Mucosa of gallbladder (tissue), 1 donor: ENCODE measurements around the gene SDR39U1. TPM values are rescaled to one million over a fixed set of nuclear protein-coding genes. Genes with fewer than 3 reads are reported as not detected.
"Not testable (repeated sequence)": the region's sequence is repeated elsewhere in the genome, so short reads cannot be mapped to it uniquely, and the experiment has no call there.

Source experiments
- DNase-seq: peaks from one replicate; pipeline ENCODE4 v3.0.0-alpha.2; 2020; ENCODE audit warnings: low spot score
- total RNA-seq: library from RNA; stranded (reverse); gene quantifications from one replicate; pipeline ENCODE4 v1.2.1, GENCODE V29; 2021
- donor health status: DM: no; HTN: no; CAD: no.

The SDR39U1 gene, protein sequence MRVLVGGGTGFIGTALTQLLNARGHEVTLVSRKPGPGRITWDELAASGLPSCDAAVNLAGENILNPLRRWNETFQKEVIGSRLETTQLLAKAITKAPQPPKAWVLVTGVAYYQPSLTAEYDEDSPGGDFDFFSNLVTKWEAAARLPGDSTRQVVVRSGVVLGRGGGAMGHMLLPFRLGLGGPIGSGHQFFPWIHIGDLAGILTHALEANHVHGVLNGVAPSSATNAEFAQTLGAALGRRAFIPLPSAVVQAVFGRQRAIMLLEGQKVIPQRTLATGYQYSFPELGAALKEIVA
- 64.8 TPM for total RNA-seq

DNA sequence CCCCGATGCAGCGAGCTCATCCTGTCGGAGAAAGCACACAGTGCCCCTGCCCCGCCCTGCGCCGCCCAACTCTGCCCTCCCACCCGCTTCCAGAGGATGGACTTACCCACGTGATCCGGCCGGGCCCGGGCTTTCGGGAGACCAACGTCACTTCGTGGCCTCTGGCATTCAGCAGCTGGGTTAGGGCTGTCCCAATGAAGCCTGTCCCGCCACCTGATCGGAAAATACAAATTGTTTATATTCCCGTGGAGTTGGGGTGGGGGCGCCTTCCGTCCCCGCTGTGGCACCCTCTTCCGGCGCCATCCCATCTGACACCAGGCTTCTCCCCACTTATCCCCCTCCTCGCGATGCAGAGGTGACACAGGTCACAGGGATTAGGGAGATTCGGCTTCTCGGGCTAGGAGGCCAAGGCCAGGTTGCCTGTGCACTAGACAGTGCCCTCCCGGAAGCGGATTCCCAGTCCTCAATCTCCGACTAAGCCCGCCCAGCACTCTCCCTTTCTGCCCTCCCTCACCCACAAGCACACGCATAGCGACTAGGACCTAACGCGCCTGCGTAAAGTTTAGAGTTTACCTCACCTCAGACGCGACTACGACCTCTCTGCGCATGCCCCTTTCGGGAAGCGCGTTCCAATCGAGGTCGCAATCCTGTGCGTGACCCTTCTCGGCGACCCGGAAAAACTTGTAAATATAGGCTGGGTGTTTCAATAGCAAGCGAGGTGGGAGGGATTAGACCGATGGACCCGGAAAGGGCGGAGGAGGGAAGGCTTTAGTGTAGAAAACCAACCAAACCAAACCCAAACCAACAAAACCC lies at the start of gene SDR39U1:
SDR39U1 (minus strand) TSS at position 537 of the 813 bp plus-strand sequence; CDS start at position 530, 7 bp downstream.
- peak; percentile 99 for DNase-seq

DNA sequence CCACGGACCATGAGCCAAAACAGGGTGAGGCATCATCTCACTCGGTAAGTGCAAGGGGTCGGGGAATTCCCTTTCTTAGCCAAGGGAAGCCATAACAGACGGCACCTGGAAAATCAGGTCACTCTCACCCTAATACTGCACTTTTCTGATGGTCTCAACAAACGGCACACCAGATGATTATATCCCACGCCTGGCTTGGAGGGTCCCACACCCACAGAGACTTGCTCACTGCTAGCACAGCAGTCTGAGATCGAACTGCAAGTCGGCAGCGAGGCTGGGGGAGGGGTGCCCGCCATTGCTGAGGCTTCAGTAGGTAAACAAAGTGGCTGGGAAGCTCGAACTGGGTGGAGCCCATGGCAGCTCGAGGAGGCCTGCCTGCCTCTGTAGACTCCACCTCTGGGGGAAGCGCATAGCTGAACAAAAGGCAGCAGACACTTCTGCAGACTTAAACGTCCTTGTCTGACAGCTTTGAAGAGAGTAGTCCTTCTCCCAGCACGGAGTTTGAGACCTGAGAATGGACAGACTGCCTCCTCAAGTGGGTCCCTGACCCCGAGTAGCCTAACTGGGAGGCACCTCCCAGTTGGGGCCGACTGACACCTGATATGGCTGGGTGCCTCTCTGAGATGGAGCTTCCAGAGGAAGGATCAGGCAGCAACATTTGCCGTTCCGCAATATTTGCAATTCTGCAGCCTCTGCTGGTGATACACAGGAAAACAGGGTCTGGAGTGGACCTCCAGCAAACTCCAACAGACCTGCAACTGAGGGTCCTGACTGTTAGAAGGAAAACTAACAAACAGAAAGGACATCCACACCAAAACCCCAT lies 49.2 kb upstream of the SDR39U1 start:
- not testable (repeated sequence) for DNase-seq

DNA sequence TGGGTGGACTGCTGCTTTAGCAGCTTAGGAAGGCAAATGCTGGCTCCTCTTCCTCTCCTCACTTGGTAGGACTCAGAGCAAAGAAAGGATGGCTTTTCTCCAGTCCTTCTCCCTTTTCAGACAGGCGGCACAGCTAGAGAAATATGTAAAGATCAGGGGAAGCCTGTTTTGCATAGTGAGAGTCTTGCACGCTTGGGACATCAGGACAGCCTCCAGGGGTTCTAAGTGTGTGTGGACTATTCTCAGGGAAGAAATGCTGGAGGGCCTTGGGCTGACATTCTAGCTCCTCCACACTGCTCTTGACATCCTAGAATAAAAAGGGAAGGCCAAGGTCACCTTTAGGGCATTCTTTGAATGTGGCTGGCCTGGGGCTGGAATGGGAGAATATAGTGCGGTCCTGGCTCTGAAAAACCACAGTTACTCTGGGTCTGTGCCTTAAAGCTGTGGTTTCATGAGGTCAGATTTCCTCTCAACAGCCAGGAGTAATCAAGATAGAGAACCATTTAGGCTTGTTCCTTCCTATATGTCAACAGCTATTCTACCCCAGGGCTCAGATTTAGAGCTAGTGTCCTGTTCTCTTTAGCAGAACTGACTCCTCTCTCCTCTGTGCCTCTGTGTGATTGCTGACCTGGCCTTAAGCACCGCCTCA lies 41.2 kb upstream of the SDR39U1 start:
- DNase-seq = no peak

DNA sequence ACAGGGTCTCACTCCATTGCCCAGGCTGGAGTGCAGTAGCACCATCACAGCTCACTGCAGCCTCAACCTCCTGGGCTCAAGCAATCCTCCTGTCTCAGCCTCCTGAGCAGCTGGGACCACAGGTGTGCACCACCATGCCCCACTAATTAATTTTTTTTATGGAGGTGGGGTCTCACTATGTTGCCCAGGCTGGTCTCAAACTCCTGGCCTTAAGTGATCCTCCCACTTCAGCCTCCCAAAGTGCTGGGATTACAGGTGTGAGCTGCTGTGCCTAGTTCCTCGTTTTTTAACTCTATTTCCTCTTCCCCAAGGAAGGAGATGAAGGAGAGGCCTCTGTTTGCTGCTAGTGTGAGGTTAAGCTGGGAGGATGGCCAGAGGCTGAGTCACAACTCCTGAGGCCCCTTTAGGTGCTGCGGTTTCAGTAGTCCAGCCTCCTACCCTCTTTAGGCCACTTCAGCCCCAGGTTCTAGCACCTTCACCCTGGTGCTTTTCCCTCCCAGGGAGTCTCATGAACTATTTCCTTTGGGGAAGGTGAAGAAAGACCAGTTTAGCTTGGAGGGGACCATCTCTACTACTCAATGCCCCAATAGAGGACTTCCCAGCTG lies 40.2 kb upstream of the SDR39U1 start:
- not testable (repeated sequence) for DNase-seq

DNA sequence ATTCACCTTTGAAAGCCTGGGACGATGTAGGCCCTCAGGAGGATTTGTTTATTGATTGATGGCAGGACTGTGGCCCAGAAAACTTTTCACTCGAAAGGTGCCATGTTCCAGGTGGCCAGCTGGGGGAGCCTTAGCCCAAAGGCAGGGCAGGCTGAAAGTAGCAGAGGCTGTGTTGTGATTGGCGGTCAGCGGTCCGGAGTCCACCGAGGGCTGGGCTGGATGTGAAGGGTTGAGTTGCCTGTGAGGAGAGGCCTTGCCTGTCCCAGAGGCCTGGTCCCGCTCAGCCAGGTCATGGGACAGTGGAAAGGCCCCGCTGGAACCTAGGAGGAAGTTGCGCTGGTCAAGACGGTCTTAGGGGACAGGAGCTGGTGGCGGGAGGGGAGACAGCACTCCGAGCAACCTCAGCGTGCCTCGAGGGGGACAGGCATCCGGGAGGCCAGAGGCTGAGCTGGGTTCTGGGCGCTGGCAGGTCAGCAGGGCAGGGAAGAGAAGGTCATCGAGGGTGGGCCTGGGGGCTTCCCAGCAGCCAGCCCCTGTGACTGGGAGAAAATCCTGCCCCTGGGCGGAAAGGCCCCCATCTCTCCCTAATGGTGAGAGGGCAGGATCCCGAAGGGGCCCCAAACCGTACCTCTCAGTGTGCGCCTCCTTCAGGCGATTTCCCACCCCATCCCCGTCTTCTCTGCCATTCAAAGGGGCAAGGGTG lies 39.2 kb upstream of the SDR39U1 start:
- peak; percentile 62 for DNase-seq

DNA sequence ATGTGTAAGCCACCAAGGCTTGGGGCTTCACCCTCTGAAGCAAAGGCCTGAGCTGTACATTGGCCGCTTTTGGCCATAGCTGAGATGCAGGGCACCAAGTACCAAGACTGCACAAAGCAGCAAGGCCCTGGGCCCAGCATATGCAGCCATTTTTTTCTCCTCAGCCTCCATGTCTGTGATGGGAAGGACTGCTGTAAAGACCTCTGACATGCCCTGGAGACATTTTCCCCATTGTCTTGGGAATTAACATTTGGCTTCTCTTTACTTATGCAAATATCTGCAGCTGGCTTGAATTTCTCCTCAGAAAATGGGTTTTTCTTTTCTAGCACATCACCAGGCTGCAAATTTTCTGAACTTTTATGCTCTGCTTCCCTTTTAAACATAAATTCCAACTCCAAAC lies 37.4 kb upstream of the SDR39U1 start:
- DNase-seq = not testable (repeated sequence)

DNA sequence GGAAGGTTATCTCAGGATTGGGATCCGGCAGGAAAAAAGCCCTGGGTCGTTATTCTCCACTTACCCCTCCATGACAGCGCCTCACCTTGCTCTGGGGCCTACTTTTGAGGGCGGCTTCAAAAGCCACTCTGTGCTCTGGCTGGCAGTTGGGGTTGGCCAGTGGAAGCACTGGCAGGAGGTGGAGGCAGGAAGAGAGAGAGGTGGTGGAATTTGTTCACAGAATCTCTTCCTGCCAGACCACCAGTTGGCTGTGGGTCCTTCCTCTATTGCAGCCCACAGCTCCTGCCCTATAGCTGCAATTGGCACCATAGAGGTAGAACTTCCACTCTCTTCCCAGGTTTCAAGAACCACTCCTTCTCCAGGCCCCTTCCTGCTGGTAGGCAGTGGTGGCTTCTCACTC lies 32.7 kb upstream of the SDR39U1 start:
- no peak for DNase-seq

DNA sequence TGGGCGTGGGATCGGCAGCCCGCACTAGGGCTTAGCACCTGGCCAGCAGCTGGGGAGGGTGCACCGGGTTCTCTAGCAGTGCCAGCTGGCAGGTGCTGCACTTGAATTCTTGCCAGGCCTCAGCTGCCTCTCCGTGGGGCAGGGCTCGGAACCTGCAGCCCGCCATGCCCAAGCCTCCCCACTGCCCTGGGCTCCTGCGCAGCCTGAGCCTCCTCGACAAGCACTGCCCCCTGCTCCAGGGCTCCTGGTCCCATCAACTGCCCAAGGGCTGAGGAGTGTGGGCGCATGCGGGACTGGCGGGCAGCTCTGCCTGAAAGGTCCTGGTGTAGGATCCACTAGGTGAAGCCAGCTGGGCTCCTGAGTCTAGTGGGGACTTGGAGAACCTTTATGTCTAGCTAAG lies 30.6 kb upstream of the SDR39U1 start:
- DNase-seq = no peak

DNA sequence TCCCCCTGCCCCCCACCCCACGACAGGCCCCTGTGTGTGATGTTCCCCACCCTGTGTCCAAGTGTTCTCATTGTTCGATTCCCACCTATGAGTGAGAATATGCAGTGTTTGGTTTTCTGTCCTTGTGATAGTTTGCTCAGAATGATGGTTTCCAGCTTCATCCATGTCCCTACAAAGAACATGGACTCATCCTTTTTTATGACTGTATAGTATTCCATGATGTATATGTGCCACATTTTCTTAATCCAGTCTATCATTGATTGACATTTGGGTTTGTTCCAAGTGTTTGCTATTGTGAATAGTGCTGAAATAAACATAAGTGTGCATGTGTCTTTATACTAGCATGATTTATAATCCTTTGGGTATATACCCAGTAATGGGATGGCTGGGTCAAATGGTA lies 27.9 kb upstream of the SDR39U1 start:
- DNase-seq = not testable (repeated sequence)

DNA sequence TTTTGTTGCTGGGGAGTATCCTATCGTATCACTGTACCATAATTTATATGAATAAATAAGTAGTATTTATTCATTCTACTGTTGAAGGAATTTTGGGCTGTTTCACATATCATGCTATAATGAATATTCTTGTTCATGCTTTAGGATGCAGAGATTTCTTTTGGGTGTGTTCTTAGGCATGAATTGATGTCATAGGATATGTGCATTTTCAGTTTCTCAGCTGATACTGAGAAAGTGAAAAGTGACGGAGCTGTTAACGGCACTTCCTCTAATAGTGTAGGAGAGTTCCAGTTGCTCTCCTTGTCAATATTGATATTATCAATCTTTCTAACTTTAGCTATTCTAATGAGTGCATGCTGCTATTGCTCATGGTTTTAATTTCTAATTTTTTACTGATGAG lies 23.2 kb upstream of the SDR39U1 start:
- DNase-seq = no peak

DNA sequence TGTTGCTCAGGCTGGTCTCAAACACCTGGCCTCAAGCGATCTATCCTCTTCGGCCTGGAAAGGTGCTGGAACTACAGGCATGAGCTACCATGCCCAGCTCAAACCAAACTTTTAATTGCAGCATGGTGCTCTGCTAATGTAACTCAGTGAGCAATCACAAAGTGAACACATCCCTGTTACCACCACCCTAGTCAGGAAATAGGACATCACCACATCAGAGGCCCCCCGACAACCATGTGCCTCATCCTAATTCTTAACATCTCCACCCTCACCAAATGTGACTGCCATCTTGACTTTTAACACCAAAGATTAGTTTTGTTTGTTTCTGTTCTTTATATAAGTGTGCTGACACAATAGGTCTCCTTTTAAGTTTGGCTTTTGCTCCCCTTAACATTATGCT lies 22.8 kb upstream of the SDR39U1 start:
- DNase-seq = no peak

DNA sequence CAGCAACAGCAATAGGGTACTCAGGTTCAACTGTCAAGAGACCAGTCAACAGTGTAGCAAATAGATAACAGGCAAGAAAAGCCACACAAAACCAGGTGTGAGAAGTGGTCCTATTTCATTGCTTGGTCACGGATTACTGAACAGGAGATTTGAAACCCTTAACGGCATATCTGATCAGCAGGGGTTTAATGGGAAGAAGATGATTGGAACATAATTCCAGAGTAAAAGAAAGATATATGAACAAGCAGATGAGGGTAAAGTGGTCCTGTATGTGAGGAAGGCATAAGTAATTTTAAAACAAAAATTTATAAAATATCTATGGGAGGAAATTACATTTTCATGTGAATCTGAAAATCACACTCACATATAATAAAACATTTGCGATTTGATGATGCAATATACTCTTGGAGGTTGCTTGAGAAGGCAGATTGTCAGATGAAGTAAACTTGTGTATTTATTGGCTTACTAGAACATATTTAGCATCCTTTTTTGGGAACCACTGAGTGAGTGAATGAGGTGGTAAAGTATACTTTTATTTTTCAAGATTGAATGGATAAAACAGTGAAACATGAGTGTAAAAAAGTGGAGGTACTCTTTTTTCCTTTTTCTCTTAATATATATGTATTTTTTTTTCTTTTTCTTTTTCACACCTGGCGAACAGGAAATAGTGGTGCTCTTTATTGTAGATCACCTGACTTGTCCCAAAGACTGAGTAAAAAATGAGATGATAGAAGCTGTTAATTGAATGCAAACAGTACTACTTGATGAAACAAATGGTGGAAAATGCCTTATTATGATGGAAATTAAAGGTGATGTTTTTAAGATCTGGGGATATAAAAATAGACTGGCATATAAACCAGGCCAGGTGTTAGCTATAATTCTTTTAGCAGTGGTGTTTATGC lies 21.6 kb upstream of the SDR39U1 start:
- no peak for DNase-seq

DNA sequence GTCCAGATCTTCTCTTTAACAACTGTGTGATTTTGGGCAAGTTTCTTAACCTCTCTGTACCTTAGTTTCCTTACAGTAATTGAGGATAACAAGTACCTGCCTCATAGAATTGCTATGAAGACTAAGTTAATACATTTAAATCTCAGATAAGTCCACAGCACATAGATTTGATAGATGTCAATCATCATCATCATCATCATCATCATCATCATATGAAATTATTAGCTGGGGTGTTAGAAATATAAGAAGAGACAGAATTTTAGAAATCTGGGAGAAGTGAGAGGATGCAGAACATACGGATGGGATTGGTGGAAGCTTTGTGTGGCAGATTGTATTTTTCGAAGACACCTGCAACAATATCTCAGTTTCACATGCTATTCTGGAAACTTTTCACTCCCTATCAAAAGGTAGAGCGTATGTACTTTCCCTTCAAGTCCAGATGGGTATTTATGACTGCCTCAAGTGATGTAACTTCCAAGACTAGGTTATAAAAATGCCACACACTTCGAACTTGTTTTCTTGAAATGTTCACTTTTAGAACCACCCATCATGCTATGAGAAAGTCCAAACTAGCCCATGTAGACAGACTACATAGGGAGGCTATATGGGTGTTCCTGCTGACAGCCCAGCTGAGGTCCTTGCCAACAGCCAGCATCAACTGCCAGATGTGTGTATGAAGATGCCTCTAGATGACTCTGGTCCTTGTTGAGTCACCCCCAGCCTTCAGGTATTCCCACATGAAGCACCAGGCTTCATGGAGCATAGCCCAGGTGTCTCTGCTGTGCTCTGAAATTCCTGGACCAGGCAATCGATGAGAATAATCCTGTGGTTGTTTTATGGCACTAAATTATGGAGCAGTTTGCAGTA lies 20.7 kb upstream of the SDR39U1 start:
- DNase-seq = no peak

DNA sequence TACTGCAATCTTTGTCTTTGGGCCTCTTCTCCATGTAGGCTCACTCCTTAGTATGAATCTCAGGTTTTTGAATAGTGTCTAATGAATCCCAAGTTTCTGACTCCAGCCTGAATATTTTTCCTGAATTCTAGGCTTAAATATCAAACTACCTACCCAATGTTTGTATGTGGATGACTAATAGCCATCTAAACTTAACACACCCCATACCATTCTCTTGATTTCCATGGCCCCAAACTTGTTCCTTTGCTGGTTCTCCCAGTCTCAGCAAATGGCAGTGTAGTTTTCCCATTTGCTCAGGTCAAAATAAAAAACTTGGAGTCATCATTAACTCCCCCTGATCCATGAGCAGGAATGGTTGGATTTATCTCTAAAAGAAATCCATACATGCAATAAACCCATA lies 18.8 kb upstream of the SDR39U1 start:
- DNase-seq = no peak

DNA sequence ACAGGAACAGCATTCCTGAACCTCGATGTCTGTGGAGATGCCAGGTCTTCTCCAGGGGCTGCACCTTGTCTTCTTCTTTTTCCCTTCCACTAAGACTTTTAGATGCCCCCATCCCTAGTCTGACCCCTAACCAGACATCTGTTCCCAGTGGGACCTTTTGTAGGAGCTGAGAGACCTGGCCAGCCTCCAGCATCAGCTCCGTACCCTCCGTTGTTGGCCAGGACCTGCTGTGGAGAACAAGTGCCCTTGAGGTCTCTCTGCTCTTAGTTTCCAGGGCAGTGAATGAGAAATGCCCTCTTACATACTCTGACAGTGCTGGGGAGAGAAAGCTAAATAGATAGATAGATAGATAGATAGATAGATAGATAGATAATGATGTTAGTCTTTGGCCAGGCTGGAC lies 16.8 kb upstream of the SDR39U1 start:
- no peak for DNase-seq

DNA sequence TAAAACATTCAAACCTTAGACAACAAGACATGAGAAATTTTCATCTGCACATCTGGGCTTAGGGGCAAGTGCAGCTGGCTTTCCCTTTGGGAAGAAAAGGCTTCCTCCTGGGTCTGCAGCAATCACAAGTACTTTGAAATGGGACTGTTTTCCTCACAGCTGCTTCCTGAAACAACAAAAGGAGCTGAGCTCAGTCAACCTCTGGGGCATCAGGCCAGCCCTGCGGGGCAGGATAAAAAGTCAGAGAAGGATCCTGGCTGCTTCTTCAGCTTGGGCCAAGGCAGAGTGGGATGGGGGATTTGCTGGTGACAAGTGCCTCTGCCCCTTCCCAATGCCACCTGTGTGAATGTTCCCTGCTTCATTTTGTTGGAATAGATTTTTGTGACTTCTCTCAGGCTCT lies 16.2 kb upstream of the SDR39U1 start:
- no peak for DNase-seq

DNA sequence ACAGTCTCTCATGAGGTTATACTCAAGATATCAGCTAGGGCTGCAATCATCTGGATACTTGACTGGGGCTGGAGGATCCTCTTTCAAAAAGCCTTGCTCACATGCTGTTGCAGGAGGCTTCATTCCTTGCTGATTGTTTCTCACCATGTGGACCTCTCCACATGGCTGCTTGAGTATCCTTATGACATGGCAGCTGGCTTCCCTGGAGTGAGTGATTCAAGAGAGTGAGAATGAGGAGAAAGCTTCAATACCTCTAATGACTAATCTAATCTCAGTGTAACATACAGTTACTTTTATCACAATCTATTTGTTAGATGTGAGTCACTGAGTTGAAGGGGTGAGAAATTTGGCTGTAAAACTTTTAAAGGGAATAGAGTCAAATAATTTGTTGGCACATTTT lies 14.4 kb upstream of the SDR39U1 start:
- DNase-seq = no peak

DNA sequence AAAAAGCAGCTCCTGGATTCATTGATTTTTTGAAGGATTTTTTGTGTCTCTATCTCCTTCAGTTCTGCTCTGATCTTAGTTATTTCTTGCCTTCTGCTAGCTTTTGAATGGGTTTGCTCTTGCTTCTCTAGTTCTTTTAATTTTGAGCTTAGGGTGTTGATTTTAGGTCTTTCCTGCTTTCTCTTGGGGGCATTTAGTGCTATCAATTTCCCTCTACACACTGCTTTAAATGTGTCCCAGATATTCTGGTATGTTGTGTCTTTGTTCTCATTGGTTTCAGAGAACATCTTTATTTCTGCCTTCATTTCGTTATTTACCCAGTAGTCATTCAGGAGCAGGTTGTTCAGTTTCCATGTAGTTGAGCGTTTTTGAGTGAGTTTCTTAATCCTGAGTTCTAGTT lies 8.3 kb upstream of the SDR39U1 start:
- DNase-seq = not testable (repeated sequence)
